ENCODE data around the gene NBEA. TPM values are rescaled to one million over a fixed set of nuclear protein-coding genes. Genes with fewer than 3 reads are reported as not detected.

The NBEA gene
- total RNA-seq, 2 donors from 2014 or later, result 15.2 to 15.9 TPM

DNA sequence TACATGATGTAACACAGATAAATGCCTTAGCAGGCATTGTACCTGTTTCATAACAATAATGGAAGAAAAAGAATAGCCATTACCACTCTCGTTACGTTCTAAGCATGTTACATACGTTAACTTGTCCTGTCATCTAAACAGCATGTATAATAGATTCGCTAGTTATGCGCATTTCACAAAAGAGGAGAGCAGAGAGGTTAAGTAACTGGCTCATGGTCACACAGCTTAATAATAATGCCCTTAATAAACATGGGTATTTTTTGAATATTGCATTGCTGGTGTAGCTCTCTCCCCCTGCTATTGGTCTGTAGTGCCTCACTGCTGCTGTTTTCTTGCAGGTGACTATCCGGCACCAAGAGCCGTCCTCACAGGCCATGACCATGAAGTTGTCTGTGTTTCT lies 722.7 kb downstream of the NBEA start:
- DNase-seq, result no peak
- H3K36me3 ChIP-seq (ENCODE audit: control insufficient read depth, insufficient read depth, low read length), result no peaks in the 10 kb centered on the region
- no peak overlapping the region for H3K4me3 ChIP-seq (ENCODE audit: low read length)
- H3K9me3 Mint-ChIP-seq, result no peaks in the 10 kb centered on the region
- H3K4me1 Mint-ChIP-seq, result peaks cover 4% of the 10 kb centered on the region
- H3K27me3 ChIP-seq (ENCODE audit: control insufficient read depth, insufficient read depth, low read length, poor library complexity, severe bottlenecking), result no peaks in the 10 kb centered on the region
- no peaks in the 10 kb centered on the region for H3K36me3 Mint-ChIP-seq (ENCODE audit: low read depth)
- no peaks in the 10 kb centered on the region for H3K9me3 ChIP-seq (ENCODE audit: control insufficient read depth, low read length)
- H3K27ac ChIP-seq (ENCODE audit: low read depth, low read length), result no peak overlapping the region
- H3K27me3 Mint-ChIP-seq (ENCODE audit: insufficient read depth), result no peaks in the 10 kb centered on the region
- no peak overlapping the region for H3K27ac Mint-ChIP-seq
- 96 to 98% methylated on average over 7 of the region's 7 CpGs for WGBS, 2 experiments (ENCODE audit: insufficient coverage in 1 of 2, insufficient read length in 1 of 2)
- TF ChIP-seq CTCF (conservative IDR thresholded peaks at IDR 0.05), result no peak
- H3K4me3 Mint-ChIP-seq, result no peak overlapping the region
- H3K9ac ChIP-seq (ENCODE audit: extremely low read depth, low read length, poor library complexity, severe bottlenecking), result no peak overlapping the region
- H3K4me1 ChIP-seq (ENCODE audit: control insufficient read depth, insufficient read depth, low read length), result peaks cover 8% of the 10 kb centered on the region

DNA sequence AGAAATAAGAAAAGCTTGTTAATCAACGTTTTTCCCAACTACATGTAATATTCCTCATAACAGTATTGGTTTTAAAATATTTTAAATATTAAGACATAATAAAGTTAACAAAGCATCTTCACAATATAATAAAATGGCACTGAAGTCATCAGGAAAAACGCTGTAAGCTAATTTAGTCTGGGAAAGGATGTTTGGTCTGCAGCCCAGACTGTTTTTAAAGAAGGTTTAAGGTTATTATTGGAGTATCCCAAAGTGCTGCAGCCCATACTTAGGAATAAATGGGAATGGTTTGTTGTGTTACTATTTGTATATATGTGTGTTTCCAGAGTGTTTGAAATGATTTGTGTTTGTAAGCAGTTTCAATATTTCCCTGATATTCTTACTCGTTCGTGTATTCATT lies 727.3 kb downstream of the NBEA start:
- WGBS, 2 experiments (ENCODE audit: insufficient coverage in 1 of 2, insufficient read length in 1 of 2), result 94 to 96% methylated on average over 3 of the region's 4 CpGs
- Histone ChIP-seq H3K4me3 (ENCODE audit: low read length) (no peak overlapping the region), H3K27me3 (ENCODE audit: control insufficient read depth, insufficient read depth, low read length, poor library complexity, severe bottlenecking) (no peaks in the 10 kb centered on the region), H3K27ac (ENCODE audit: low read depth, low read length) (no peak overlapping the region), H3K36me3 (ENCODE audit: control insufficient read depth, insufficient read depth, low read length) (no peaks in the 10 kb centered on the region), H3K9ac (ENCODE audit: extremely low read depth, low read length, poor library complexity, severe bottlenecking) (no peak overlapping the region), H3K4me1 (ENCODE audit: control insufficient read depth, insufficient read depth, low read length) (no peaks in the 10 kb centered on the region), H3K9me3 (ENCODE audit: control insufficient read depth, low read length) (no peaks in the 10 kb centered on the region)
- Mint-ChIP-seq H3K4me1 (no peaks in the 10 kb centered on the region), H3K4me3 (no peak overlapping the region), H3K27me3 (ENCODE audit: insufficient read depth) (no peaks in the 10 kb centered on the region), H3K36me3 (ENCODE audit: low read depth) (no peaks in the 10 kb centered on the region), H3K9me3 (no peaks in the 10 kb centered on the region), H3K27ac (no peak overlapping the region)
- no peak for DNase-seq
- TF ChIP-seq CTCF (conservative IDR thresholded peaks at IDR 0.05), result no peak

DNA sequence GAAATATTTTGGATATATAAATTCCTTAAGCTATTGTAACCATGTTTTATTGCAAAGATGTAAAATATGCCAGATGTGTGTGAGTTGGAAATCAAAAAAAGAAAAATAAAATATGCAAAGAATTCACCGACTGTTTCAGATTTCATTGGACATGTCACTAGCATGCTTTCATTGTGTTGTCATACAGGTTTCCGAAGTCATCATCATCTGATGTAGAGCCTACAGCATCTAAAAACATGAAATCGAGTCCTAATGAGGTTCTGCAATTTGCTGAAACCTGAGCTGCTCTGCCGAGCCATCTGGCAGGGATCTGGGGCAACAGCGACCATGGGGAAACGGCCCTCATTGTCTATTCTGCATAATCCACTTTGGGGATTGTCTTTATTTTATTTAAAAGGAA lies 730.5 kb downstream of the NBEA start:
- H3K4me1 Mint-ChIP-seq, result no peaks in the 10 kb centered on the region
- no peaks in the 10 kb centered on the region for H3K36me3 Mint-ChIP-seq (ENCODE audit: low read depth)
- no peaks in the 10 kb centered on the region for H3K4me1 ChIP-seq (ENCODE audit: control insufficient read depth, insufficient read depth, low read length)
- H3K4me3 Mint-ChIP-seq, result no peak overlapping the region
- TF ChIP-seq CTCF (conservative IDR thresholded peaks at IDR 0.05), result no peak
- no peak overlapping the region for H3K27ac ChIP-seq (ENCODE audit: low read depth, low read length)
- no peaks in the 10 kb centered on the region for H3K27me3 Mint-ChIP-seq (ENCODE audit: insufficient read depth)
- WGBS, 2 experiments (ENCODE audit: insufficient coverage in 1 of 2, insufficient read length in 1 of 2), result 86 to 87% methylated on average over 4 to 6 of the region's 6 CpGs
- H3K9ac ChIP-seq (ENCODE audit: extremely low read depth, low read length, poor library complexity, severe bottlenecking), result no peak overlapping the region
- H3K27me3 ChIP-seq (ENCODE audit: control insufficient read depth, insufficient read depth, low read length, poor library complexity, severe bottlenecking), result no peaks in the 10 kb centered on the region
- H3K4me3 ChIP-seq (ENCODE audit: low read length), result no peak overlapping the region
- H3K36me3 ChIP-seq (ENCODE audit: control insufficient read depth, insufficient read depth, low read length), result no peaks in the 10 kb centered on the region
- H3K9me3 Mint-ChIP-seq, result peaks cover 5% of the 10 kb centered on the region
- H3K9me3 ChIP-seq (ENCODE audit: control insufficient read depth, low read length), result peaks cover 4% of the 10 kb centered on the region
- no peak for DNase-seq
- H3K27ac Mint-ChIP-seq, result no peak overlapping the region
